Activated CD4-positive, alpha-beta T cell treated with anti-CD3 and anti-CD28 coated beads, Interleukin-2, amount 10 ng/mL, durations not matched to agents 24 days and 14 days (primary cell): ENCODE data around the gene MRE11. TPM values are rescaled to one million over a fixed set of nuclear protein-coding genes. Genes with fewer than 3 reads are reported as not detected.
"Not testable (repeated sequence)": the region's sequence is repeated elsewhere in the genome, so short reads cannot be mapped to it uniquely, and the experiment has no call there.

ENCODE experiments used
- DNase-seq: peaks from one replicate; pipeline ENCODE4 v3.0.0; 2022
- H3K27ac Mint-ChIP-seq: one replicate; pipeline ENCODE4 v1.8.0; 2022; ENCODE audit warnings: mild to moderate bottlenecking, mixed read lengths
- H3K27me3 Mint-ChIP-seq: one replicate; pipeline ENCODE4 v1.8.0; 2022; ENCODE audit warnings: mixed read lengths
- H3K36me3 Mint-ChIP-seq: one replicate; pipeline ENCODE4 v1.8.0; 2022; ENCODE audit warnings: low read depth, mild to moderate bottlenecking, mixed read lengths
- H3K4me1 Mint-ChIP-seq: one replicate; pipeline ENCODE4 v1.8.0; 2021; ENCODE audit warnings: mixed read lengths
- H3K4me3 Mint-ChIP-seq: one replicate; pipeline ENCODE4 v1.8.0; 2022; ENCODE audit warnings: mild to moderate bottlenecking, moderate library complexity, mixed read lengths
- H3K9me3 Mint-ChIP-seq: one replicate; pipeline ENCODE4 v1.8.0; 2021; ENCODE audit warnings: mixed read lengths
- intact Hi-C: fragments of 100-400 bp; cut with micrococcal nuclease; formaldehyde crosslinking; loops from one replicate; pipeline ENCODE4 v1.15.1; 2023
- total RNA-seq: library from RNA; stranded (reverse); gene quantifications from 2 replicates; pipeline ENCODE4 v1.2.3, GENCODE V29; 2022

Gene MRE11
- total RNA-seq, 1 donor from 2014 or later = 46.5 TPM

- Mint-ChIP-seq H3K27me3 (peaks cover 23% of the 10 kb centered on the region), H3K27ac (no peak overlapping the region), H3K36me3 (no peaks in the 10 kb centered on the region), H3K4me1 (peaks cover 6% of the 10 kb centered on the region), H3K4me3 (no peak overlapping the region), H3K9me3 (no peaks in the 10 kb centered on the region)
- DNase-seq = no peak
- intact Hi-C loops = no loop called here
Measured at GRCh38 chr11:94396282-94396681, 97.4 kb downstream of the MRE11 start.

GRCh38 chr11:94391937-94392336 is 101.7 kb downstream of the MRE11 start:
- H3K27me3 Mint-ChIP-seq, intact Hi-C loops, H3K4me1 Mint-ChIP-seq, H3K9me3 Mint-ChIP-seq, H3K36me3 Mint-ChIP-seq, H3K4me3 Mint-ChIP-seq, H3K27ac Mint-ChIP-seq, DNase-seq: not testable (repeated sequence)

GRCh38 chr11:94379613-94380012 is 114.0 kb downstream of the MRE11 start:
- DNase-seq = no peak
- Mint-ChIP-seq H3K9me3 (peaks cover 8% of the 10 kb centered on the region), H3K4me3 (no peak overlapping the region), H3K27me3 (peaks cover 2% of the 10 kb centered on the region), H3K36me3 (no peaks in the 10 kb centered on the region), H3K27ac (no peak overlapping the region), H3K4me1 (no peaks in the 10 kb centered on the region)
- intact Hi-C loops = no loop called here

- intact Hi-C loops = no loop called here
- H3K27ac Mint-ChIP-seq = no peak overlapping the region
- DNase-seq = no peak
- H3K27me3 Mint-ChIP-seq = no peaks in the 10 kb centered on the region
- no peaks in the 10 kb centered on the region for H3K36me3 Mint-ChIP-seq
- H3K4me3 Mint-ChIP-seq = no peak overlapping the region
- H3K4me1 Mint-ChIP-seq = no peaks in the 10 kb centered on the region
- H3K9me3 Mint-ChIP-seq = no peaks in the 10 kb centered on the region
Measured at GRCh38 chr11:94376841-94377240, 116.8 kb downstream of the MRE11 start.

GRCh38 chr11:94370576-94370975 is 123.1 kb downstream of the MRE11 start:
- H3K4me1 Mint-ChIP-seq, intact Hi-C loops, H3K27me3 Mint-ChIP-seq, H3K36me3 Mint-ChIP-seq, H3K4me3 Mint-ChIP-seq, H3K27ac Mint-ChIP-seq, H3K9me3 Mint-ChIP-seq, DNase-seq: not testable (repeated sequence)

Other genes starting within 250 kb of the MRE11 start
- not detected in 2 replicates for gene IZUMO1R, start 189.3 kb downstream of the MRE11 start, total RNA-seq
- 0.05 TPM in 1 of 2 replicates, not detected in the other for gene GPR83, start 92.4 kb downstream of the MRE11 start, total RNA-seq
- 18.4 and 22.6 TPM in 2 replicates for gene ANKRD49, start 140 bp upstream of the MRE11 start, total RNA-seq
- gene C11orf97, start 18.6 kb upstream of the MRE11 start, total RNA-seq = not detected in 2 replicates
- 8.3 and 8.8 TPM in 2 replicates for gene FUT4, start 50.1 kb upstream of the MRE11 start, total RNA-seq
- gene PIWIL4, start 73.5 kb upstream of the MRE11 start, total RNA-seq = 0.65 and 0.73 TPM in 2 replicates